Adipocyte (in vitro differentiated cells): ENCODE results near the gene ACSS2.

ENCODE experiments used
- DNase-seq: peaks from one replicate; pipeline ENCODE4 v3.0.0-alpha.2; 2015; ENCODE audit warnings: low read depth
- H3K27me3 ChIP-seq: replicated peaks from 2 replicates; pipeline ENCODE4 v1.7.0; 2013; ENCODE audit warnings: mild to moderate bottlenecking, low read length, moderate library complexity; ENCODE audit not compliant: control insufficient read depth, insufficient read depth
- H3K36me3 ChIP-seq: 2 replicates; pipeline ENCODE4 v1.7.0; 2013; ENCODE audit warnings: low read length, mild to moderate bottlenecking, moderate library complexity; ENCODE audit not compliant: control insufficient read depth, insufficient read depth, severe bottlenecking
- H3K4me1 ChIP-seq: 2 replicates; pipeline ENCODE4 v1.7.0; 2013; ENCODE audit warnings: mild to moderate bottlenecking, low read length, moderate library complexity; ENCODE audit not compliant: control insufficient read depth, insufficient read depth
- H3K4me3 ChIP-seq: 2 replicates; pipeline ENCODE4 v1.7.0; 2013; ENCODE audit warnings: mild to moderate bottlenecking, low read length, moderate library complexity
- H3K9ac ChIP-seq: 2 replicates; pipeline ENCODE4 v1.7.0; 2013; ENCODE audit warnings: mild to moderate bottlenecking, low read length, moderate library complexity
- H3K9me3 ChIP-seq: 2 replicates; pipeline ENCODE4 v1.7.0; 2013; ENCODE audit warnings: mild to moderate bottlenecking, low read length, moderate library complexity; ENCODE audit not compliant: control insufficient read depth

ACSS2 gene

GRCh38 chr20:34920055-34920454 lies 43.6 kb downstream of the ACSS2 start:
- Histone ChIP-seq H3K4me1 (peaks cover 24% of the 10 kb centered on the region), H3K9ac (no peak overlapping the region), H3K9me3 (no peaks in the 10 kb centered on the region), H3K4me3 (no peak overlapping the region), H3K27me3 (no peaks in the 10 kb centered on the region), H3K36me3 (peaks cover 95% of the 10 kb centered on the region)
- no peak for DNase-seq

DNA sequence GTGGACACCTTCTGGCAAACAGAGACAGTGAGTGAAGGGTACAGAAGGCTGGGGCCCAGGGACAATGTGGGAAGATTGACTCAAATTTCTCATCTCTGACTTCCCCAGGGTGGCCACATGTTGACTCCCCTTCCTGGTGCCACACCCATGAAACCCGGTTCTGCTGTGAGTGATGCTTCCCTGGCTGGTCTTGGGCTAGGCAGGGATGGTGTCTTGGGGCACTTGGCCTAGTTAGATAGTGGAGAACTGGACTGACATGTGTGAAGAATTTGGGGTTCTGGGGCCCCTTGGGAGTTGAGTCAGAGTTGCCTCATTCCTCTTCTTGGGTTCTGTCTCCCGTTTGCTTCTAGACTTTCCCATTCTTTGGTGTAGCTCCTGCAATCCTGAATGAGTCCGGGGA lies 45.0 kb downstream of the ACSS2 start:
- peaks cover 95% of the 10 kb centered on the region for H3K36me3 ChIP-seq
- H3K9ac ChIP-seq, result no peak overlapping the region

GRCh38 chr20:34922654-34923381 lies 46.4 kb downstream of the ACSS2 start:
- DNase-seq, result peak; percentile 94
- Histone ChIP-seq H3K9ac (peak overlapping the region; percentile 47), H3K36me3 (peaks cover 95% of the 10 kb centered on the region), H3K4me1 (peaks cover 34% of the 10 kb centered on the region), H3K9me3 (no peaks in the 10 kb centered on the region), H3K4me3 (no peak overlapping the region), H3K27me3 (no peaks in the 10 kb centered on the region)

More for the DNA sequence above, 45.0 kb downstream of the ACSS2 start:
- no peaks in the 10 kb centered on the region for H3K9me3 ChIP-seq
- DNase-seq, result no peak
- H3K27me3 ChIP-seq, result no peaks in the 10 kb centered on the region
- H3K4me3 ChIP-seq, result no peak overlapping the region
- peaks cover 29% of the 10 kb centered on the region for H3K4me1 ChIP-seq

GRCh38 chr20:34923414-34923813 lies 47.0 kb downstream of the ACSS2 start:
- Histone ChIP-seq H3K27me3 (no peaks in the 10 kb centered on the region), H3K9ac (peak overlapping the region; percentile 47), H3K9me3 (no peaks in the 10 kb centered on the region), H3K4me3 (no peak overlapping the region), H3K4me1 (peaks cover 34% of the 10 kb centered on the region), H3K36me3 (peaks cover 95% of the 10 kb centered on the region)
- no peak for DNase-seq

DNA sequence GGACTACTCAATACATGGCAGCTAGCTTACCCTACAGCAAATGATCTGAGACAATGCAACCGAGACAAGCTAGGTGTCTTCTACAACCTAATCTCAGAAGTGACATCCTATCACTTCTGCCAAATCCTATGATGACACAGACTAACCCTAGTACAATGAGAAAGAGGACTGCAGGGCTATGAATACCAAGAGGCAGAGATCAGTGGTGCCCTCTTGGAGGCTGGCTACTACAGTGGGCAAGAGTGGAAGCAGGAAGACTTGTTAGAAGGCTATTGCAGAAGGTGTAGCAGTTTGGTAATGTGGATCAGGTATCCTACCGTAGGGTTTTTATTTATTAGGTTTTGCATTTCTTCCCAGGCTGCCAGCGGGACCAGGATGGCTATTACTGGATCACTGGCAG lies 48.9 kb downstream of the ACSS2 start:
- no peak overlapping the region for H3K4me3 ChIP-seq
- no peaks in the 10 kb centered on the region for H3K27me3 ChIP-seq
- H3K9ac ChIP-seq, result no peak overlapping the region
- DNase-seq, result no peak
- peaks cover 93% of the 10 kb centered on the region for H3K36me3 ChIP-seq
- peaks cover 34% of the 10 kb centered on the region for H3K4me1 ChIP-seq
- H3K9me3 ChIP-seq, result no peaks in the 10 kb centered on the region

DNA sequence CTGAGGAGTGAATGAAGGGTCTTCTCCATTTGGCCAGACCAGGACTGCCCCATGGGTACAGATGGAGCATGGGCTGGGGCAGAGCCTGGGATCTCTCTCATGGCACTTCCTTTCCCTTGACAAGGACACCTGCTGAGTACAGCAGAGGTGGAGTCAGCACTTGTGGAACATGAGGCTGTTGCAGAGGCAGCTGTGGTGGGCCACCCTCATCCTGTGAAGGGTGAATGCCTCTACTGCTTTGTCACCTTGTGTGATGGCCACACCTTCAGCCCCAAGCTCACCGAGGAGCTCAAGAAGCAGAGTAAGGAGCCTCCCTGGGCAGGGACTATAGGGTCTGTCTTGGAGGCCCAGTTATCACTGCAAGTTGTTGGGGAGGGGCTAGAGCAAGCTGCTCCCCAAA lies 49.6 kb downstream of the ACSS2 start:
- Histone ChIP-seq H3K4me1 (peaks cover 33% of the 10 kb centered on the region), H3K36me3 (peaks cover 93% of the 10 kb centered on the region), H3K27me3 (no peaks in the 10 kb centered on the region), H3K9me3 (no peaks in the 10 kb centered on the region), H3K9ac (no peak overlapping the region), H3K4me3 (no peak overlapping the region)
- no peak for DNase-seq

GRCh38 chr20:34926581-34926980 lies 50.2 kb downstream of the ACSS2 start:
- Histone ChIP-seq H3K4me1 (peaks cover 27% of the 10 kb centered on the region), H3K27me3 (no peaks in the 10 kb centered on the region), H3K9me3 (no peaks in the 10 kb centered on the region), H3K9ac (no peak overlapping the region), H3K36me3 (peaks cover 93% of the 10 kb centered on the region), H3K4me3 (no peak overlapping the region)
- DNase-seq, result no peak

DNA sequence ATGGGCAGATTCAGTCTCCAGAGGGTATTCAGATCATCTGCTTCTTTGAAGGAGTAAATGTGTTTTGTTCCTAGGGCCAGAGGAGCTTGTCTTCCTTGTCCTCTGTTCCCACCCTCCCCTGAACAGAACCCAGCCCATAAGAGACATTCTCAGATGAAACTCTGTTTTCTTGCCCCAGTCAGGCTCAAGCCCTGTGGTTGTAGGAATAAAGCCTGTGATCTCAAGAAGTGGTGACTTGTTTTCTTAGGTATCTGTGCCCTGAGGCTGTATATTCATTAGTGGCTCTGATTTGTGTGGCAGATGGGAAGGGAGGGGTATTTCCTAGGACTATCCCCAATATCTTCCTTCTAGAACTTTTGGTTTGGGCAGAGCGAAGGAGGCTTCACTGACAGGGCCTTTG lies 51.3 kb downstream of the ACSS2 start:
- Histone ChIP-seq H3K9ac (no peak overlapping the region), H3K27me3 (no peaks in the 10 kb centered on the region), H3K4me3 (no peak overlapping the region), H3K4me1 (peaks cover 18% of the 10 kb centered on the region), H3K9me3 (no peaks in the 10 kb centered on the region), H3K36me3 (peaks cover 95% of the 10 kb centered on the region)
- DNase-seq, result peak; percentile 78

- Histone ChIP-seq H3K36me3 (peaks cover 88% of the 10 kb centered on the region), H3K9ac (no peak overlapping the region), H3K9me3 (no peaks in the 10 kb centered on the region), H3K4me3 (no peak overlapping the region), H3K27me3 (no peaks in the 10 kb centered on the region), H3K4me1 (peaks cover 11% of the 10 kb centered on the region)
- no peak for DNase-seq
Observed at GRCh38 chr20:34928411-34928810, 52.0 kb downstream of the ACSS2 start.

DNA sequence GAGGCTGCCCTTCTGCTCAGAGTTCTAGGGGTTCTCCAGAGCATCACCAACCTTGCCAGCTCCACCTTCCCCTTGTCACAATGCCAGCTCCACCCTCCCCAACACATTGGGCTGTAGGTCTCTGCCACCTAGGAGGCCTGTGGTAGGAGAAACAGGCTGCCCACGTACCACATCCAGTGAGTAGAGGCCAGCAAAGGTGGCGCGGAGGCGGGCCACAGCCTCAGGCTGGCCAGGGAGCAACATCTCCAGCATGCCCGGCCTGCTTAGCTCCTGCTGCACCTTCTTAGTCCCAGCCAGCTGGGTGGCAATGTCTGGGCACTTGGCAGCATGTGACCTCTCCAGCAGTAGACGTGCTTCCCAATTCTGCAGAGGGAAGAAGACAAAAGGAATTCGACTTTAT lies 55.4 kb downstream of the ACSS2 start:
- H3K4me1 ChIP-seq, result peaks cover 1% of the 10 kb centered on the region
- no peaks in the 10 kb centered on the region for H3K9me3 ChIP-seq
- DNase-seq, result no peak
- no peak overlapping the region for H3K4me3 ChIP-seq
- no peak overlapping the region for H3K9ac ChIP-seq
- peaks cover 68% of the 10 kb centered on the region for H3K36me3 ChIP-seq
- no peaks in the 10 kb centered on the region for H3K27me3 ChIP-seq

GRCh38 chr20:34938466-34939163 lies 62.2 kb downstream of the ACSS2 start:
- no peak for DNase-seq
- Histone ChIP-seq H3K4me1 (no peaks in the 10 kb centered on the region), H3K9ac (no peak overlapping the region)

More at GRCh38 chr20:34938466-34939163, 62.2 kb downstream of the ACSS2 start:
- Histone ChIP-seq H3K27me3 (no peaks in the 10 kb centered on the region), H3K36me3 (peaks cover 63% of the 10 kb centered on the region), H3K9me3 (no peaks in the 10 kb centered on the region), H3K4me3 (no peak overlapping the region)
